Stimulated activated CD8-positive, alpha-beta memory T cell treated with anti-CD3 and anti-CD28 coated beads, Interleukin-12 subunit alpha, Interleukin-12 subunit beta, amount 100 ng/mL, for 24 hours (primary cell): ENCODE measurements around the gene PEF1.
"Not testable (repeated sequence)": the region's sequence is repeated elsewhere in the genome, so short reads cannot be mapped to it uniquely, and the experiment has no call there.

ENCODE experiments used
- DNase-seq: peaks from one replicate; pipeline ENCODE4 v3.0.0-alpha.2; 2020; ENCODE audit errors: extremely low read depth

The PEF1 gene

DNA sequence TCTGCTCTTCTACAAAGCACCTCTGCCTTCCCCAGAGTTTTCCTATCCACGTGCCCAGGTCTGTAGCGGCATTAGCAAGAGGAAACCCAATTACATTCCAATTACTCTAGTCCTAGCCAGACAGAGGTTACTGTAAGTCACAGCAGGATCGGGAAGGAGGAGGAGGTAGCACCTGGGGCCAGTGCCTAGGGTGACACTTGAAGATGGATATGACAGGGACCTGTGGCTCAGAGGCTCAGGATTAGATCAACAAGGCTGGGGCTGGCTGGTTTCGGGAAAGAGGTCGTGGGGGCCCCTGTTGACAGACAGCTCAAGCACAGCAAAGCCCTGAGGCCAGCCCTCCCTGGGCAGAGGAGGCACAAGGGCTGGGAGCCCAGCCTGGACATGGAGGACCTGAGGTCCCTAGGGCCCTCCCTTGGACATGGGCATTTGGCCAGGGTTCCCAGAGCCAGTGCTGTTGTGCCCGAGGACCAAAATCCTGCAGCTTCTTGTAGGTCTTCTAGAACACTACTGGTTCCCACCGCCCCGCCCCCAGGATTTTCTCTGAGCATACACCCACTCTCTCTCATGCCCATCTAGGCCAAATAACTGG, 30.2 kb downstream of the PEF1 start:
- no peak for DNase-seq

DNA sequence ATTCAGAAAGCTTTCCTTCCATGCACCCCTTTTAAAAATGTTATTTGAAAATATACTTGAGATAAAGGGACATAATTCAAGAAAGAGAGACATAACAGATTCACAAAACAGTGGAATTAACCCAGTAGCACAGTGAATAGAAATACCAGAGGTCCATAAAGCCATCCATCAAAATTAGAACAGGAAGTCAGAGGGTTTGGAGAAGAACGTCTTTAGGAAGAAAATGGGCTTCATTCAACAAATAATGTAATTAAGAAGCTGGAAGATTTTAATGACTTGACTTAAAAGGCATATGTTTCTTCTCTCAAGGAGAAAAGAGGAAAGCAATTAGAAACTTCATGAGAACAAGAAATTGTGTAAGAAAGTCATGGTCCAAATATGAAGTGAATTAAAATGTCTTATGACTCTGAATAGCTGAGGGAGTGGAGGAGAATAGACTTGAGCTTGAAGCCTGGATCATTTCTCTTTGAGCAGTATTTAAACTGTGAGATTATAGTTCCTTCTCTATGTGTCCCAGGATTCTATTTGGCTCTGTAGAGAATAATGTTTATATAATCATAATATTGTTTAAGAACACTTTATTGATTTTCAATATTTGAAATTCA, 35.1 kb downstream of the PEF1 start:
- no peak for DNase-seq

DNA sequence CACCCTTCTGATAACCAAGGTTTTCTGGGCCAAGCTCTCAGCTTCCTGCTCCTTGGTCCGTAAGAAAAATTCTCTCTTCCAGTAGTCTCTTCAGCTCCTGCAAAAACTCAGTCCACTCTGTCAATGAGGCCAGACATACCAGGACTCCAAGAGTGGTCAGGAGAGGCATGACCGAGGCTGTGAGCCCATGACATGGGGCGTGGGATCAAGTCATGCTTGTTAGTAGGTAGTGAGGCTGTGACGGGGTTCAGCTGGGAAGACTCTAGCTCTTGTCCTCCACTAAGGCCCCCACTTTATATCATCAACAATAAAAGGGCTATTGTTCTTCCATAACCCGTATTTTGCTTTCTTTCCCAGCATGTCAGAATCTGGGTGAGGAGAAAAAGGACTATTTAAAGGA, 37.3 kb downstream of the PEF1 start:
- no peak for DNase-seq

DNA sequence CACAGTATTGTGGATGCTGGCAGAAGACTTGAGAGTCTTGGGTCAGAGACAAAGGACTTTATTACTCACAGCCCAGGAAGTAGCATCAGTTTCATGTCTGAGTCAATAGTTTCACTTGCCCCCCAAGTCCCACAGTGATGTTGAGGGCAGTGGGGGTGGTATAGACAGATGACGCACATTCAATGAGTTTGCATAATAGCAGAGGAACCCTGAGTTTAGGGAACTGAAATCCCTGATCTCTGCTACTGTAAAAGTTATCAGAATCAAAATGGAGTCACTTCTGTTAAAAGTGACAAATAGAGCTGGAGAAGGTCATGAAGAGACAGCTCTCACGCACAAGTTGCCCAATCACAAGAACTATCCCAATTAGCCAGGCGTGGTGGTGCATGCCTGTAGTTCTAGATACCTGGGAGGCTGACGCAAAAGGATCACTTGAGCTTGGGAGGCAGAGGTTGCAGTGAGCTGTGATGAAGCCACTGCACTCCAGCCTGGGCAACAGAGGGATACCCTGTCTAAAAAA, 38.7 kb downstream of the PEF1 start:
- DNase-seq: no peak

DNA sequence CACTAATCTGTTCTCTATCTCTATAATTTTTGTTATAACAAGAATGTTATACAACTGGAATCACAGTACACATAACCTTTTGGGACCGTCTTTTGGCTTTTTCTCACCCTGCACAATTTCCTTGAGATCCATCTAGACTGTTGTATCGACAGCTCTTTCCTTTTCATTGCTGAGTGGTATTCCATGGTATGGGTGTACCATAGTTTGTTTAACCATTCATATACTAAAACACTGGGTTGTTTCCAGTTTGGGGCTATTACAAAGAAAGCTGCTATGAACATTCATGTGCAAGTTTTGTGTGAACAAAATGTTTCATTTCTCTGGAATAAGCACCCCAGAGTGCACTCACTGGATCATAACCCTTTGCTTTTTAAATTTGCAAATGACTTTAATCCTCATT, 42.6 kb downstream of the PEF1 start:
- no peak for DNase-seq

DNA sequence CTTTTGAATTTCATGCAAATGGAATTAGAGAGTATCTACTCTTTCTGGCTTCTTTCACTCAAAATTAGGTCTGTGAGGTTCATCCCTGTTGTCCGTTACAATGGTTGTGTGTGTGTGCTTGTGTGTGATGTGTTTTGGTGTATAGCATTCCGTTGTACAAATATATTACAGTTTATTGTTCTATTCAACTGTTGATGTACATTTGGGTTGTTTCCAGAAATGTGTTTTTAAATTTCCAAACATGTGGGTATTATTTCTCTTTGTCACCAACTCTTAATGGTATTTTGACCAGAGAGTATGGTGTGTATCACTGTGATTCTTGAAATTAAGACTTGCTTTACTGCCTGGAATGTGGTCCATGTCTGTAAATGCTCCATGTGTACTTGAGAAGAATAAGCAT, 44.0 kb downstream of the PEF1 start:
- DNase-seq: no peak

DNA sequence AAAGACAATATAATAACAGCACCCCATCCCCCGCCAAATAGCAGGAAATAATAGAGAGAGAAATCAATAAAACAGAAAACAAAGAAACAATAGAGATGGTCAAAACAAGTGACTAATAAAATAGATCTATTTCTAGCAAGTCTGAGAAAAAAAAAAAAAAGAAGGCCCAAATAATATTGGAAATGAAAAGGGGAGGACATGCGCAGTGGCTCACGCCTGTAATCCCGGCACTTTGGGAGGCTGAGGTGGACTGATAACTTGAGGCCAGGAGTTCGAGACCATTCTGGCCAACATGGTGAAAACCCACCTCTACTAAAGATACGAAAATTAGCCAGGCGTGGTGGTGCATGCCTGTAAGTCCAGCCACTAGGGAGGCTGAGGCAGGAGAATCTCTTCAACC, 45.7 kb downstream of the PEF1 start:
- no peak for DNase-seq

DNA sequence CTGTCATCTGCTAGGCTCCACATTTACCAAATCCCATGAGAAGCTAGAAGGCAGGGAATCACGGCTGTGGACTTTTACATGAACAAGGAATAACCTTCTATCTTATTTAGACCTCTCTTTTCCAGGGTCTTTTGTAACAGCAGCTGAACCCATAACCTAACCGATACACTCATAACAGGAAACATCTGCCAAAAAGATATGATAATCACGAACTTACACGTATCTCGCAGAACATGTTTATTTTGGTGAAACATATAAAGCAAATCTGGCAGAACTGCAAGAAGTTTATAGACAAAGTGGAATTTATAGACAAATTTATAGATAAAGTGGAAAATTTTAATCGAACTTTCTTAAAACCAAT, 48.0 kb downstream of the PEF1 start:
- DNase-seq: no peak

DNA sequence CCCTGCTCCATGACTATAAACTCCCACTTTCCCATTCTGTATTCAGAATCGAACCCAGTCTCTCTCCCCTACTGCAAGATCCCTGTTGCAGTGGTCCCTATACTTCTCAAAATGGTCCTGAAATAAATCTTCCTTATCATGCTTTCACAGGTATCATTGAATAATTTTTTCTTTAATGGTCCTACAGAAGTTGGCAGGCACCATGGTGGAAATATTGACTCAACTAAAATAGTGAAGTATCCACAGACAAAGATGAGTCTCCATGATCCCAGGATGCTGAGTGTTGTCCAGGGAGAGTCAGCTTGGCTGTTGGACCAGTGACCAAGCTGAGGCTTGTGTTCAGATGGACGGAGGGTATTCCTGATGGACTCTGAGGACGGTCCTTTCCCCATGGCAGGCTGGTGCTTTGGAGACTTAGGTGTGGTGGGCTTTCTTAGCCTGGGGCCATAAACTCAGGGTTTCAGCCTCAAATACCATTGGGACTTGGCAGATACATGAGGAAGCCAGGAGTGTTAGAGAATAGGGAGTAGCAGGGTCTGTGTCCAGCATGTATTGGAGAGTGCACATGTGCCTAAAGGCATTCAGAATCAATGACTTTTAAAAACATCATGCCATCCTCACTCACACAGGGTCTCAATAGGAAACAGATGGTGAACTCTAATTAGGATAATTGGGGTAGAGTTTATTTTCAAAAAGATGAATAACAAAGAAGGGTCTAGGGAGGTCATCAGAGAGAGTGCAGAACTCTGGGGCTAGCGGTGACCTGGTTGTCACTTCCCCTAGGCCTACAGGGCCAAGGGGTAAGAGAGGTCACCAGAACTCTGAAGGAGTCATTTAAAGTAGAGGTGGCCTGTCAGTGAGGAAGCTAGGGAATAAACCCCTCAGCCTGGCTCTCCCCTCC, 48.6 kb downstream of the PEF1 start:
- no peak for DNase-seq

DNA sequence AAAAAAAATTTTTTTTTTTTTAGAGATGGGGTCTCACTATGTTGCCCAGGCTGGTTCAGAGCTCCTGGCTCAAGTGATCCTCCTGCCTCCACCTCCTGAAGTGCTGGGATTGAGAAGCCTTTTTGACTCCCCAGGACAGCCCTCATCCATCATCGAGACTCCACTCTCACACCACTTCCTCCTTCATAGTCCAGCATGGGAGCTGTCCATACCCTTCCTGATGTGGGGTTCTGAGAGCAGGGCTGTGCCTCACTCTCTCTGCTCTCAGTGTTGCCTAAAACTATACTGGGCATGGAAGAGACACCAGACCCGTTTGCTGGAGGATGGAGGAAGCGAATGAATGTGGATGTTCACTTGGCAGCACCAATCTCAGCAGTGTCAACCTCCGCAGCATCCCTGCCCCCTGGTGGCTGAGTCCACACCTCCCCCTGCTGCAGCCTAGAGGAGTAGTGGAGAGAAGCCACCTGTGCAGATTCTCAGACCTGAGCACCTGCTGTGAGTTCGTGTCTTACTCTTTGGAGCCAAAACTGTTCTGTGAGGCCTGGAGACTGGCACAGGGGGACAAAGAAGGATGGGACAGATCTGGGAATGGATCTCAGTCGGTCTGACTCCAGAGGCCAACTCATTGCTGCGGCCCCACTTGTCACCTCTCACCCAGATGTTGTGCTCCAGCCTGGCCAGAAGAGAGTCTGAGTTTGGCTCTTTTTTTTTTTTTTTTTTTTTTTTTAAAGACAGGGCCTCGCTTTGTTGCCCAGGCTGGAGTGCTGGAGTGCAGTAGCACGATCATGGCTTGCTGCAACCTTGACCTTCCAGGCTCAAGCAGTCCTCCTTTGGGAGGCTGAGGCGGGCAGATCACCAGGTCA, 50.7 kb downstream of the PEF1 start:
- no peak for DNase-seq

DNA sequence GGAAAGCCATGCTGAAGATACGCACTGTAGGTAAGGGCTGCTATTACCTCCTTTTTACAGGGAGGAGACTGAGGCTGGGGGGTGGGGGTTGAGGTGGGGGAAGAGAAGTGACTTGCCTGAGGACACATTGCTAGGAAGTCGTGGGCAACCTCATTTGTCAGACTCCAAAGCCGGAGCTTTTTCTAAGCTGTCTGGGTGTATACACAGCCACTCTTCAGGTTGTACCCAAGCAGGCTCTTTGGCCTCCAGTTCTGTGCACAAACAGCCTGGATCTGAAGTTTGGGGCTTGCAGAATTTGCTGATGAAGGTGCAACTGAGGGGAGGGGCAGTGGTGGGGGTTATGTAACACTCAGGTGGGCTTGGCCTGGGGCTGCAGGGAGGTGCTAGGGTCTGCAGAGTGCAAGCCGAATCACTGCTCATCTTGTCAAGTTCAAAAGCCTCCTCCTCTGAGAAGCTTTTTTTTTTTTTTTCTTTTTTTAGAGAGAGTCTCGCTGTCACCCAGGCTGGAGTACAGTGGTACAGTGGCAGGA, 51.5 kb downstream of the PEF1 start:
- no peak for DNase-seq

DNA sequence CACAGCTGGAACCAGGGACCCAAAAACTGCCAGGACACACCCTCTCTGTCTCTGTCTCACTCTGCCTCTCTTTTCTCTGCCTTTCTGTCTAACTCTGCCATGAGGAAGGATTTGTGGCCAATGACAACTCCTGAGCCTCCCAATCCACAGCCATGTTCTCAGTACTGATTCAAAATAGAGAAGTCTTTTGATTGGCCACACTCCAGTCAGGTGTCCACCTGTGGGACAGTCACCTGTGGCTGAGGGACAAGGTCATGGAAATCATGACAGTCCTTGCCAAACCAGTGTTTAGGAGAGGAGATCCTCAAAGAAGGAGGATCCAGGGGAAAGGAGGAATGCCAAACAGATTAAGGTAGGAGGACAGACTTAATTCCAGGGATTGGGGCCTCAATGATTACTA, 52.5 kb downstream of the PEF1 start:
- no peak for DNase-seq

DNA sequence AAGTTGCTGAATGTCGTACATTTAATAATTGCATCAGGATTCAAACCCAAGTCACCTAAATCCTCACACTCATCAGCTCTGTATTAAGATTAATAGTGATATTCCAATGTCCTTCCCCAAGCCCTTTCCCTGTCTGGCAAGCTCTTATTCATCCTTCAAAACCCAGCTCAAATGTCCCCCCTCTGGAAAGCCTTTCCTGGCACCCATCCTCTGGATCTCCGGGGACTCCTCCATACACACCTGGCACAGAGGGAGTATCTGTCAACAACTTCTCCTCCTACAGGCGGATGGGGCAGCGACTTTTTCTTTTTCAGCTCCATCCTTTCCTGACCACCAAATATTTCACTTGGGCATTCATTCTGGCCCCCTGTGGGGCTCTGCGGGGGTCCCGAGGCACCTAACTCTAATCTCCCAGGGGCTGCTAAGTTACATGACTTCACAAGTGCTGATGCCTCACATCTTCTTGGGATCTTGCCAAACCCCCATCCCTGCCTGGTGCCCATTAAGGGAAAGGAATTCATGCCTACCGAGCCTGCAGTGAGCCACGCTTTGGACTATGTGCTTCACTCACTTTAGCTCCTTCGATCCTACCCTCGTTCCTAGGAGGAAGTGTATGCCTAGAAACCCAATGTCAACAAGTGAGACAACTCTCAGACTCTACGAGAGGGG, 53.1 kb downstream of the PEF1 start:
- no peak for DNase-seq

DNA sequence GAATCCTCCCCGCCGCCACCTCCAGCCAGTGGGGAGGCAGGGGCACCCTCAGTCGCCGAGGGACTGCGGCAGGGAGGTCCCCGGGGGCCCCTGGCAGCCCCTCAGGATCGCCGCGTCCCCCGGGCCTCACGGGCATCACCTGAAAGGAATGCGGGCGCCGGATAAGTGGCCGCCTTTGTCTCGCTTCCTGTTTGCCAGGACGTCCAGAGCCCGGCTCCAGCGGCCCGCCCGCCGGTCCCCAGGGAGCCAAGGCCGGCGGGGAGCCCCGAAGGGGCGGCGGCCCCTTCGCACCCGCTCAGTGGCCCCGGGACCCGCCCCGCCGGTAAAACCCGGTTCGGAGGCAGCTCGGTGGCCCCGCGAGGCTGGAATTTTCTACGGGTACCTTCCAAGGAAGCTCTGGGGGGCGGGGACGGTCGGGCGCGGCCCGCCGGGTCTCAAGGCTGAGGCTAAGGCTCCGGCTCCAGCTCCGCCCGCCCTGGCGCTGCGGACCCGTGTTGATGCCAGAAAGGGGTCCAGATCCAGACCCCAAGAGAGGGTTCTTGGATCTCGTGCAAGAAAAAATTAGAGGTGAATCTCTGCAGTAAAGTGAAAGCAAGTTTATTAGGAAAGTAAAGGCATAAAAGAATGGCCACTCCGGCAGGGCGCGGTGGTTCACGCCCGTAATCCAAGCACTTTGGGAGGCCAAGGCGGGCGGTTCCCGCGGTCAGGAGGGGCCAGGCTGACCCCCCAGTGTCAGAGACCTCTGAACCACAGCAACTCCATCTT, 55.7 kb downstream of the PEF1 start:
- no peak for DNase-seq

DNA sequence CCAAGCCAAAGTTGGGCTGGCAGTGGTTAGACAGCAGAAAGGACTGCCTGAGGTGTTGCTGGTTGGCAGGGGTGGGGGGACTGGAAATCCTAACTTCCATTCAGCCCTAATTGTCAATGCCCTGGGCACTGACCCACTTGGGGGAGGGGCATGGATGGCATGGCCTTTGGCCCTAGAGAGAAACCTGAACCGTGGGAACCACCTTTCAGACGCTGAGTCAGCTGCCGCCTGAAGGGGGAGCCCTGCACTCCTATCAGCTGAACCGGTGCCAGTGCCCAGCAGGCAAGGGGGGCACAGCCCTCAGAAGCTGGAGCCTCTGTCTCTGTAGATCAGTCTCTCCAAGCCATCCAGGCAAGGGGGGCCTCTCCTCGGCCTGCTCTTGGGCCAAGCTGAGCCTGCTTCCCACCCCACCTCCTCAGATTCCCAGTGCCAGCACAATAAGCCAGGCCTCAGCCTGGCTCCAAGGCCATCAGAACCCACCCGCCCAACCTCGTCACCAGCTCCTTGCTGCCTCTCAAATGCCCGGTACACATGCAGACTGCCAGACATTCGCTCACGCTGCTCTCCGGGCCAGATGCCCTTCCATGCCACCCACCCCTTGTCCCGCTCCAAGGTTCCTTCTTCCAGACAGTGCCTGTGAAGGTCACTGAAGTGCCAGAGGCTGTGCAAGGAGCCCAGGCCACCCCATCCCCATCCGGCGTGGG, 56.8 kb downstream of the PEF1 start:
- no peak for DNase-seq

DNA sequence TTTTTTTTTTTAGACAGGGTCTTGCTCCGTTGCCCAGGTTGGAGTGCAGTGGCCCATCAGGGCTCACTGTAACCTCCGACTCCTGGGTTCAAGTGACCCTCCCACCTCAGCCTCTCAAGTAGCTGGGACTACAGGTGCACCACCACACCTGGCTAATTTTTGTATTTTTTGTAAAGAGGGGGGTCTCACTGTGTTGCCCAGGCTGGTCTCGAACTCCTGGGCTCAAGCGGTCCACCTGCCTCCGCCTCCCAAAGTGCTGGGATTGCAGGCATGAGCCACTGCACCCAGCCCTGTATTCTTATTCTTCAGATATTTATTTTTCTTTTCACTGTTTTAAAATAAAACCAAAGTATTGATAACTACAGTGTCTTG, 57.4 kb downstream of the PEF1 start:
- DNase-seq: not testable (repeated sequence)

DNA sequence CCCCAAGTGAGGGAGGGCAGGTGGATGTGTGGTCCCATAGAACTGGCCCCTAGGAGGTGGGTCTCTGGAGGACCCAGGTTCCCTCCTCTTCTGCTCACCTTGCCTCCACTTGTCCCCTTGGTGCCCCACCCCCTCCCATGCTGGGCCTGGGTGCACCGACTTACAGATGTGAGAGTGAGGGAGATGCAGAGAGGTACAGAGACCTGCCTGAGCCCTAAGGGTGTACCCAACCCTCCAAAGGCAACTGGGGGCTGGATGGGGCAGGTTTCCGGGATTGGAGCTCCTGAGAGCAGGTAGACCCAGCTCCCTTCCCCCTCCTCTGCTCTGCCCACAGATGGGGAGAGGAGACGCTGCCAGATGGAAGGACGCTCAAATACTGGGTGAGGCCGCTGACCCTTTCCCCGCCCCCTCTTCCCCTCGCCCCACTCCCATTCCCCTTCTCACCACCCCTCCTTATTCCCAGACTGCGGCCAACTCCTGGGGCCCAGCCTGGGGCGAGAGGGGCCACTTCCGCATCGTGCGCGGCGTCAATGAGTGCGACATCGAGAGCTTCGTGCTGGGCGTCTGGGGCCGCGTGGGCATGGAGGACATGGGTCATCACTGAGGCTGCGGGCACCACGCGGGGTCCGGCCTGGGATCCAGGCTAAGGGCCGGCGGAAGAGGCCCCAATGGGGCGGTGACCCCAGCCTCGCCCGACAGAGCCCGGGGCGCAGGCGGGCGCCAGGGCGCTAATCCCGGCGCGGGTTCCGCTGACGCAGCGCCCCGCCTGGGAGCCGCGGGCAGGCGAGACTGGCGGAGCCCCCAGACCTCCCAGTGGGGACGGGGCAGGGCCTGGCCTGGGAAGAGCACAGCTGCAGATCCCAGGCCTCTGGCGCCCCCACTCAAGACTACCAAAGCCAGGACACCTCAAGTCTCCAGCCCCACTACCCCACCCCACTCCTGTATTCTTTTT, 58.0 kb downstream of the PEF1 start:
- DNase-seq: no peak

DNA sequence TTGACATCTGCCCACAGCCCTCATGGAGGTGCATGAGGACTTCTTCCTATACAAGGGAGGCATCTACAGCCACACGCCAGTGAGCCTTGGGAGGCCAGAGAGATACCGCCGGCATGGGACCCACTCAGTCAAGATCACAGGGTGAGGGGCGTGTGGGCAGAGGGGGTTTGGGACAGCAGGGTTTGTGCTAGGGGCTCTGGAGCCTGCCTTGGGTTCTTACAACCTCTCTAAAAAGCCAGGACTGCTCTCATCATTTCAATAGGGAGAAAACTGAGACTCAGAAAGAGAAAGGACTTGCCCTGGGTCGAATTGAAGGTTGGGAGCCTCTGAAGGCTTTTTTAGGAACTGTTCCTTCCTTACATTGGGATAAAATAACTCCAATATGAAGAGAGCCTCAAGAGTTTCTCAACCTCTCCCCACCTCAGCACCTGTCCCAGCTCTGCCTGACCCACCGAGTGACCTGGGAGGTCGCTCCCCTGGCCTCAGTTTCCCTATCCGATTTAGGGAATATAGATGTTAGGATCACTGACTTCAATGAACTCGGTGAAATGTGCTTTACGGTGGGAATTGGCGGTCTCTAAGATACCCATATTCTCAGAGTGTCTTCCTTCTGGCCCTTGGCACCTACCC, 58.8 kb downstream of the PEF1 start:
- DNase-seq: no peak
